Breast epithelium (tissue), 3 donors: ENCODE results near the gene ABCE1.
"Not testable (repeated sequence)": the region's sequence is repeated elsewhere in the genome, so short reads cannot be mapped to it uniquely, and the experiment has no call there.

Source experiments
- CTCF ChIP-seq, 3 donors: fragments of 450-650 bp; IDR thresholded peaks; one replicate each; pipeline ENCODE4 v1.5.1; 2016 to 2017; ENCODE audit warnings: antibody characterized with exemption in 3 of 3, mild to moderate bottlenecking in 3 of 3, moderate library complexity in 3 of 3
- POLR2A ChIP-seq: fragments of 450-650 bp; IDR thresholded peaks from one replicate; pipeline ENCODE4 v1.6.1; 2016; ENCODE audit warnings: antibody characterized with exemption, mild to moderate bottlenecking, moderate library complexity
- POLR2AphosphoS5 ChIP-seq, 3 donors: sonication (generic); formaldehyde crosslinking; IDR thresholded peaks; one replicate each; pipeline ENCODE4 v1.6.1; 2017; ENCODE audit warnings: antibody characterized with exemption in 3 of 3

- not testable (repeated sequence) for TF ChIP-seq CTCF (IDR thresholded peaks at IDR 0.05); POLR2A; POLR2AphosphoS5 (IDR thresholded peaks at IDR 0.05)
Measured at GRCh38 chr4:145136219-145136618, 38.1 kb downstream of the ABCE1 start.
